HG02870 (cell line): ENCODE measurements around the gene ZNF30.
"Not testable (repeated sequence)": the region's sequence is repeated elsewhere in the genome, so short reads cannot be mapped to it uniquely, and the experiment has no call there.

Experiments used
- ATAC-seq: cut with Tn5 transposase; IDR thresholded peaks from one replicate; pipeline ENCODE4 v1.9.1; 2021; ENCODE audit warnings: mild to moderate bottlenecking, moderate library complexity; ENCODE audit not compliant: unreplicated experiment

Gene ZNF30

GRCh38 chr19:34985249-34986022 lies 58.7 kb downstream of the ZNF30 start:
- no peak for ATAC-seq

- ATAC-seq: no peak
These were observed 61.4 kb downstream of the ZNF30 start for GRCh38 chr19:34988119-34988518.

GRCh38 chr19:34989298-34989697 lies 62.6 kb downstream of the ZNF30 start:
- no peak for ATAC-seq

GRCh38 chr19:34990578-34991192 lies 64.0 kb downstream of the ZNF30 start:
- no peak for ATAC-seq

GRCh38 chr19:34991542-34992333 lies 65.0 kb downstream of the ZNF30 start:
- no peak for ATAC-seq

GRCh38 chr19:34992582-34992981 lies 65.9 kb downstream of the ZNF30 start:
- not testable (repeated sequence) for ATAC-seq

GRCh38 chr19:34994286-34994642 lies 67.6 kb downstream of the ZNF30 start:
- ATAC-seq: no peak
